Neuronal stem cell (in vitro differentiated cells): Measurements from ENCODE around the gene CHD6.

Experiments
- DNase-seq: peaks from one replicate; pipeline ENCODE4 v3.0.0-alpha.2; 2013; ENCODE audit warnings: low spot score
- H2AFZ ChIP-seq: one replicate; pipeline ENCODE4 v1.6.1; 2013; ENCODE audit warnings: mild to moderate bottlenecking, low read length, inconsistent platforms
- H2AK5ac ChIP-seq: 2 replicates; pipeline ENCODE4 v1.6.1; 2013; ENCODE audit warnings: low read depth, mild to moderate bottlenecking, inconsistent platforms, low read length, moderate library complexity, mixed read lengths
- H2BK120ac ChIP-seq: 2 replicates; pipeline ENCODE4 v1.6.1; 2013; ENCODE audit warnings: low read depth, mild to moderate bottlenecking, inconsistent platforms, low read length, moderate library complexity, mixed read lengths
- H2BK12ac ChIP-seq: one replicate; pipeline ENCODE4 v1.6.1; 2013; ENCODE audit warnings: low read length, inconsistent platforms
- H2BK15ac ChIP-seq: 2 replicates; pipeline ENCODE4 v1.6.1; 2013; ENCODE audit warnings: mild to moderate bottlenecking, low read length, inconsistent platforms, mixed read lengths
- H2BK5ac ChIP-seq: one replicate; pipeline ENCODE4 v1.6.1; 2013; ENCODE audit warnings: inconsistent platforms, mild to moderate bottlenecking, low read length, moderate library complexity
- H3K14ac ChIP-seq: one replicate; pipeline ENCODE4 v1.6.1; 2013; ENCODE audit warnings: low read length, inconsistent platforms
- H3K18ac ChIP-seq: 2 replicates; pipeline ENCODE4 v1.6.1; 2013; ENCODE audit warnings: low read length, inconsistent platforms
- H3K23ac ChIP-seq: 2 replicates; pipeline ENCODE4 v1.6.1; 2013; ENCODE audit warnings: low read depth, mild to moderate bottlenecking, mixed read lengths, low read length, inconsistent platforms; ENCODE audit not compliant: poor library complexity
- H3K27ac ChIP-seq: replicated peaks from 3 replicates; pipeline ENCODE4 v1.5.1; 2013; ENCODE audit warnings: low read length, inconsistent platforms
- H3K27me3 ChIP-seq, 3 experiments: 2 replicates each; pipeline ENCODE4 v1.6.1; 2013; ENCODE audit warnings: low read length in 3 of 3, mild to moderate bottlenecking in 2 of 3, inconsistent platforms in 1 of 3, low read depth in 1 of 3, mixed read lengths in 1 of 3, moderate library complexity in 1 of 3; ENCODE audit not compliant: control insufficient read depth in 3 of 3, insufficient read depth in 3 of 3
- H3K36me3 ChIP-seq, 2 donors: replicated peaks in 1 of 2; 2 replicates each; pipeline ENCODE4 v1.6.1; 2013; ENCODE audit warnings: low read length in 2 of 2; ENCODE audit not compliant: control insufficient read depth in 2 of 2, insufficient read depth in 2 of 2
- H3K4ac ChIP-seq: 2 replicates; pipeline ENCODE4 v1.6.1; 2013; ENCODE audit warnings: inconsistent platforms, mild to moderate bottlenecking, low read length, moderate library complexity
- H3K4me1 ChIP-seq, 2 donors: 1 replicate in 1 of 2; 2 replicates in 1 of 2; pipeline ENCODE4 v1.6.1; 2013; ENCODE audit warnings: low read length in 2 of 2, low read depth in 1 of 2; ENCODE audit not compliant: control insufficient read depth in 2 of 2, insufficient read depth in 1 of 2
- H3K4me2 ChIP-seq: one replicate; pipeline ENCODE4 v1.6.1; 2013; ENCODE audit warnings: mild to moderate bottlenecking, low read length, inconsistent platforms; ENCODE audit not compliant: insufficient read depth, poor library complexity, severe bottlenecking
- H3K4me3 ChIP-seq, 2 donors: 2 replicates each; pipeline ENCODE4 v1.5.1; 2013; ENCODE audit warnings: low read length in 2 of 2, mild to moderate bottlenecking in 2 of 2, inconsistent platforms in 1 of 2, moderate library complexity in 1 of 2
- H3K79me1 ChIP-seq: one replicate; pipeline ENCODE4 v1.6.1; 2013; ENCODE audit warnings: low read depth, mild to moderate bottlenecking, inconsistent platforms, low read length, moderate library complexity
- H3K9ac ChIP-seq: one replicate; pipeline ENCODE4 v1.6.1; 2013; ENCODE audit warnings: mild to moderate bottlenecking, low read depth, low read length, inconsistent platforms; ENCODE audit not compliant: poor library complexity
- H3K9me3 ChIP-seq, 2 donors: replicated peaks in 1 of 2; 2 replicates each; pipeline versions ENCODE3 to v1.6.1; 2013; ENCODE audit warnings: low read length in 2 of 2, mild to moderate bottlenecking in 2 of 2, inconsistent platforms in 1 of 2, low read depth in 1 of 2, mixed read lengths in 1 of 2, moderate library complexity in 1 of 2; ENCODE audit not compliant: control insufficient read depth in 2 of 2, insufficient read depth in 1 of 2
- H4K8ac ChIP-seq: one replicate; pipeline ENCODE4 v1.6.1; 2013; ENCODE audit warnings: low read depth, mild to moderate bottlenecking, inconsistent platforms, low read length, moderate library complexity
- H4K91ac ChIP-seq: one replicate; pipeline ENCODE4 v1.6.1; 2013; ENCODE audit warnings: low read length, low read depth, mild to moderate bottlenecking, inconsistent platforms; ENCODE audit not compliant: poor library complexity
- WGBS, 2 donors: extraction: QIAGEN DNeasy Blood & Tissue Kit; methylation state at CpG; one replicate each; pipeline ENCODE4 v1.1.7; 2013; ENCODE audit warnings: missing lambda C conversion rate in 2 of 2, mixed read lengths in 1 of 2; ENCODE audit not compliant: insufficient read length in 2 of 2, insufficient replicate concordance in 1 of 2; ENCODE audit errors: extremely low coverage in 2 of 2; 5-methylcytosine and 5-hydroxymethylcytosine counted together

Gene CHD6

GRCh38 chr20:41454250-41454649 lies 163.9 kb downstream of the CHD6 start:
- Histone ChIP-seq H3K4me2 (no peak overlapping the region), H3K27me3 (no peaks in the 10 kb centered on the region), H3K9ac (no peak overlapping the region), H3K4me1 (no peaks in the 10 kb centered on the region), H4K8ac (no peak overlapping the region), H4K91ac (no peak overlapping the region), H3K4ac (no peak overlapping the region), H3K27ac (no peak overlapping the region), H3K18ac (no peak overlapping the region), H2BK5ac (no peak overlapping the region), H3K79me1 (no peaks in the 10 kb centered on the region), H3K14ac (no peak overlapping the region), H3K4me3 (no peak overlapping the region), H2AFZ (no peak overlapping the region), H2AK5ac (no peak overlapping the region), H3K23ac (no peak overlapping the region), H2BK15ac (no peak overlapping the region), H3K36me3 (peaks cover 54 to 96% of the 10 kb centered on the region in 2 donors), H2BK120ac (no peak overlapping the region), H2BK12ac (no peak overlapping the region), H3K9me3 (no peaks in the 10 kb centered on the region)
- no peak for DNase-seq

DNA sequence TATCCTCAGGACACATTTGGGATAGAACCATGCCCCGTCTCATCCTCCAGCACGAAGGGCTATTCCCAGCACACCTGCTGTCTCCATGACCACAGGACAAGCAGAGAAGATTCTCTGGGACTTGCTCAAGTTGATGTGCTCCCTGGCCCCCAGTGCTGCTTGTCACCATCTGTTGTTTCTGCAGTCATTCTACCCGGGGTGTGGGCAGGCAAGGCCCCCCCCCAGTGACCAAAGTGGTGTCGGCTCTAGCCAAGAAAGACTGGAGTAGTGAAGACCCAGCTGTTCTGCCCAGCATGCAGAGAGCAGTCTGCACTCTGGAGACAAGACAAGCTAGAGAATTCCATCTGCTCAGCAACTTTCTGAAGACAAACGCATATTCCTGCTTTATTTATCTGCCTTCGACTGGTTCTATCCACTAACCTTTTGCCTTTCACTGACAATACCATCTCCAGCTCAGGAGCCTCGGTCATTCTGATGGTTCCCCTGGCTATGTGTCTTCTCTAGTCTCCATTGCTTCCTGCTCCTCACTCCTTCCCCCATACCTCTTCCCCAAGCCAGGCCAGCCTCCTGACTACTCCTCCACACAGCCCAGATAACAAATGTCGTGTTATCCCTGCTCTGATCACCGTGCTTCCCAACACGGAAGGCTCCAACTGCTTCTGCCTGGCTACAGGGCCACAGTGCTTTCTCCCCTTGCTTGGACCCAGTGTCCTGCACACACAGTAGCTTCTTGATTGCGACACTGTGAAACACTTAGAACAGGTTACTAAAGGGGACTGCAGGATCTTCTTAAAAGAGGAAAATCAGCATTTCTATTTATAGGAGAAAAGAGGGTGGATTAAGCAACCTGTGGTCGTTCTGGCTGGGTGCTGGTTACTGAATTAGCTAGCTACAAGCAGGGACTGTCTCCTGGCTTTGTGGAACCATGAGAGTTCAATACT lies 164.9 kb downstream of the CHD6 start:
- H4K8ac ChIP-seq, result no peak overlapping the region
- no peaks in the 10 kb centered on the region for H3K79me1 ChIP-seq
- no peak overlapping the region for H2AK5ac ChIP-seq
- H3K9ac ChIP-seq, result no peak overlapping the region
- no peak overlapping the region for H3K4me2 ChIP-seq
- H2BK12ac ChIP-seq, result no peak overlapping the region
- DNase-seq, result no peak
- H2AFZ ChIP-seq, result no peak overlapping the region
- H3K23ac ChIP-seq, result no peak overlapping the region
- no peak overlapping the region for H3K27ac ChIP-seq
- no peaks in the 10 kb centered on the region for H3K4me1 ChIP-seq
- no CpG with 5 or more reads among the region's 12 CpGs for WGBS, 2 donors
- H3K9me3 ChIP-seq, result no peaks in the 10 kb centered on the region
- H4K91ac ChIP-seq, result no peak overlapping the region
- no peak overlapping the region for H3K18ac ChIP-seq
- no peak overlapping the region for H3K14ac ChIP-seq
- H2BK5ac ChIP-seq, result no peak overlapping the region
- H2BK120ac ChIP-seq, result no peak overlapping the region
- peaks cover 51 to 95% of the 10 kb centered on the region in 2 donors for H3K36me3 ChIP-seq
- no peak overlapping the region for H2BK15ac ChIP-seq
- H3K27me3 ChIP-seq, result no peaks in the 10 kb centered on the region
- H3K4me3 ChIP-seq, result no peak overlapping the region
- no peak overlapping the region for H3K4ac ChIP-seq

DNA sequence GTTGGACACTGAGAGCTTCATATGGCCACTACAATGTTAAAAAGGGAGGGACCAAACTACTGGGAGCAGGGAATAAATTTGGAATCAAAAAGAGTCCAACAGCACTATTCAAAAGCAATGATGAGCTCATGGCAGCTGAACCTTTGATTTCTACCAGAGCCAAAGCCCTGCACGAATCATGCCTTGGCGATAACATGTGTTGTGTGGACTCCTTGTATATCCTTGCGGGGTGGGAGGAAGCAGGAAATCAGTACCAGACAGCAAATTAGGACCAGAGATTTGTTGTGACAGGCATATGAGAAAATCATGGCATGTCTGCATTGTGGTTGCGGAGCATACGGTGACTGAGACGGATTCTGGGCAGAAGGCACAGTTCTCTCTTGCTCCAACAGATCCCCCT lies 166.0 kb downstream of the CHD6 start:
- H3K23ac ChIP-seq, result no peak overlapping the region
- no peak overlapping the region for H3K4me3 ChIP-seq
- no peak overlapping the region for H3K4ac ChIP-seq
- no CpG with 5 or more reads among the region's 6 CpGs for WGBS, 2 donors
- H3K18ac ChIP-seq, result no peak overlapping the region
- H2AFZ ChIP-seq, result no peak overlapping the region
- H2BK12ac ChIP-seq, result no peak overlapping the region
- no peak overlapping the region for H3K4me2 ChIP-seq
- no peak overlapping the region for H3K27ac ChIP-seq
- H2BK5ac ChIP-seq, result no peak overlapping the region
- H2AK5ac ChIP-seq, result no peak overlapping the region
- no peak overlapping the region for H3K14ac ChIP-seq
- no peaks in the 10 kb centered on the region for H3K27me3 ChIP-seq
- no peak overlapping the region for H3K9ac ChIP-seq
- no peaks in the 10 kb centered on the region for H3K79me1 ChIP-seq
- no peak overlapping the region for H4K8ac ChIP-seq
- H3K4me1 ChIP-seq, result no peaks in the 10 kb centered on the region
- H3K36me3 ChIP-seq, result peaks cover 52 to 97% of the 10 kb centered on the region in 2 donors
- H2BK120ac ChIP-seq, result no peak overlapping the region
- H3K9me3 ChIP-seq, result no peaks in the 10 kb centered on the region
- H2BK15ac ChIP-seq, result no peak overlapping the region
- no peak for DNase-seq
- no peak overlapping the region for H4K91ac ChIP-seq

GRCh38 chr20:41447006-41447405 lies 171.2 kb downstream of the CHD6 start:
- Histone ChIP-seq H2AK5ac (no peak overlapping the region), H4K8ac (no peak overlapping the region), H3K4me3 (no peak overlapping the region), H2BK120ac (no peak overlapping the region), H3K4ac (no peak overlapping the region), H3K79me1 (no peaks in the 10 kb centered on the region), H3K4me1 (no peaks in the 10 kb centered on the region), H3K36me3 (peaks cover 42 to 96% of the 10 kb centered on the region in 2 donors), H3K9me3 (no peaks in the 10 kb centered on the region), H3K4me2 (no peak overlapping the region), H3K23ac (no peak overlapping the region), H2BK5ac (no peak overlapping the region), H3K18ac (no peak overlapping the region), H4K91ac (no peak overlapping the region), H3K14ac (no peak overlapping the region), H3K27me3 (no peaks in the 10 kb centered on the region), H3K9ac (no peak overlapping the region), H3K27ac (no peak overlapping the region), H2BK15ac (no peak overlapping the region), H2BK12ac (no peak overlapping the region), H2AFZ (no peak overlapping the region)
- DNase-seq, result no peak
- WGBS, 2 donors, result no CpG with 5 or more reads among the region's 2 CpGs
